H1 (cell line): Measurements from ENCODE around the gene CORO7. TPM values are rescaled to one million over a fixed set of nuclear protein-coding genes. Genes with fewer than 3 reads are reported as not detected.

Experiments used
- CTCF ChIA-PET: fragments of 300-600 bp; sonication (Branson Sonifier 250); formaldehyde crosslinking; loops from one replicate; lab custom pipeline; 2021; ENCODE audit not compliant: partially characterized antibody; lab: Charles Lee
- POLR2A ChIA-PET: fragments of 300-600 bp; sonication (Branson Sonifier 250); formaldehyde crosslinking; loops from one replicate; lab custom pipeline; 2021; ENCODE audit warnings: inconsistent platforms; ENCODE audit not compliant: partially characterized antibody; lab: Charles Lee
- DNase-seq, 2 experiments: peaks; one replicate each; pipeline versions ENCODE4 v3.0.0 to v3.0.0-alpha.2; 2010 to 2022; ENCODE audit warnings: low spot score in 2 of 2, low read depth in 1 of 2, mixed read lengths in 1 of 2
- FAIRE-seq: peaks from 2 replicates; lab custom pipeline; 2011; peaks lifted over from hg19 to GRCh38; lab: Jason Lieb, UNC
- H2AFZ ChIP-seq: 2 replicates; pipeline ENCODE4 v1.8.1; 2012; ENCODE audit warnings: low read length, inconsistent platforms
- H2AK5ac ChIP-seq: 2 replicates; pipeline ENCODE4 v1.6.1; 2013; ENCODE audit warnings: low read depth, low read length
- H2BK120ac ChIP-seq: replicated peaks from 2 replicates; pipeline ENCODE3; 2013; ENCODE audit warnings: low read depth, low read length, inconsistent platforms
- H2BK12ac ChIP-seq: 2 replicates; pipeline ENCODE4 v1.6.1; 2013; ENCODE audit warnings: low read depth, low read length
- H2BK15ac ChIP-seq: 2 replicates; pipeline ENCODE4 v1.6.1; 2013; ENCODE audit warnings: low read length
- H2BK20ac ChIP-seq: 2 replicates; pipeline ENCODE4 v1.6.1; 2013; ENCODE audit warnings: low read length
- H2BK5ac ChIP-seq: 2 replicates; pipeline ENCODE4 v1.6.1; 2013; ENCODE audit warnings: low read depth, low read length
- H3K14ac ChIP-seq: 2 replicates; pipeline ENCODE4 v1.6.1; 2013; ENCODE audit warnings: inconsistent platforms; ENCODE audit not compliant: insufficient read length
- H3K18ac ChIP-seq: 2 replicates; pipeline ENCODE4 v1.6.1; 2013; ENCODE audit warnings: low read length; ENCODE audit errors: extremely low read depth
- H3K23ac ChIP-seq: 2 replicates; pipeline ENCODE4 v1.6.1; 2013; ENCODE audit warnings: inconsistent platforms; ENCODE audit not compliant: insufficient read length
- H3K23me2 ChIP-seq: 2 replicates; pipeline ENCODE4 v1.6.1; 2013; ENCODE audit warnings: low read depth, low read length
- H3K27ac ChIP-seq: 2 replicates; pipeline ENCODE4 v1.6.1; 2011; ENCODE audit warnings: low read depth, low read length, inconsistent platforms
- H3K27me3 ChIP-seq, 4 experiments: replicated peaks in 1 of 4; 1 replicate in 1 of 4; 2 replicates in 3 of 4; pipeline versions ENCODE4 v1.6.1 to v1.8.1; 2011 to 2013; ENCODE audit warnings: low read length in 3 of 4, mild to moderate bottlenecking in 3 of 4, inconsistent platforms in 2 of 4, mixed read lengths in 2 of 4, moderate library complexity in 1 of 4; ENCODE audit not compliant: control insufficient read depth in 3 of 4, insufficient read depth in 3 of 4; ENCODE audit errors: extremely low read depth in 1 of 4
- H3K36me3 ChIP-seq, 4 experiments: 2 replicates each; pipeline versions ENCODE4 v1.6.1 to v1.8.1; 2011 to 2013; ENCODE audit warnings: mild to moderate bottlenecking in 4 of 4, low read length in 3 of 4, moderate library complexity in 2 of 4, control low read depth in 1 of 4, inconsistent platforms in 1 of 4; ENCODE audit not compliant: insufficient read depth in 4 of 4, control insufficient read depth in 2 of 4
- H3K4ac ChIP-seq: replicated peaks from 2 replicates; pipeline ENCODE3; 2013; ENCODE audit warnings: low read length, low read depth, mixed read lengths, inconsistent platforms; ENCODE audit not compliant: insufficient read length
- H3K4me1 ChIP-seq, 4 experiments: replicated peaks in 1 of 4; 1 replicate in 1 of 4; 2 replicates in 3 of 4; pipeline versions ENCODE4 v1.6.1 to v1.8.1; 2011 to 2013; ENCODE audit warnings: low read length in 3 of 4, inconsistent platforms in 2 of 4, mixed read lengths in 1 of 4; ENCODE audit not compliant: insufficient read depth in 4 of 4, control insufficient read depth in 3 of 4
- H3K4me2 ChIP-seq, 2 experiments: 2 replicates each; pipeline versions ENCODE4 v1.6.1 to v1.8.1; 2011 to 2013; ENCODE audit warnings: low read depth in 2 of 2, low read length in 2 of 2, control low read depth in 1 of 2, inconsistent platforms in 1 of 2, mild to moderate bottlenecking in 1 of 2; ENCODE audit not compliant: insufficient read depth in 1 of 2
- H3K4me3 ChIP-seq, 4 experiments: fragments of 200-600, 300-600 bp in 1 of 4; sonication (generic), shearing (Covaris generic), sonication (Bioruptor Twin) in 1 of 4; 2 replicates each; pipeline versions ENCODE4 v1.5.1 to v1.8.1; 2011 to 2016; ENCODE audit warnings: low read length in 4 of 4, low read depth in 3 of 4, control low read depth in 2 of 4, inconsistent platforms in 2 of 4, mild to moderate bottlenecking in 2 of 4, mixed read lengths in 1 of 4, moderate library complexity in 1 of 4; ENCODE audit not compliant: insufficient read depth in 2 of 4; ENCODE audit errors: extremely low read depth in 1 of 4
- H3K56ac ChIP-seq: replicated peaks from 2 replicates; pipeline ENCODE3; 2013; ENCODE audit warnings: low read depth, mild to moderate bottlenecking, mixed read lengths, low read length, inconsistent platforms; ENCODE audit not compliant: insufficient read length
- H3K79me1 ChIP-seq: 2 replicates; pipeline ENCODE4 v1.6.1; 2013; ENCODE audit warnings: low read depth, low read length, control low read depth
- H3K79me2 ChIP-seq, 2 experiments: 2 replicates each; pipeline versions ENCODE4 v1.6.1 to v1.8.1; 2012 to 2013; ENCODE audit warnings: low read length in 2 of 2, mild to moderate bottlenecking in 2 of 2, inconsistent platforms in 1 of 2; ENCODE audit not compliant: insufficient read depth in 2 of 2, control insufficient read depth in 1 of 2
- H3K9ac ChIP-seq, 4 experiments: replicated peaks in 1 of 4; 1 replicate in 1 of 4; 2 replicates in 3 of 4; pipeline versions ENCODE4 v1.6.1 to v1.8.1; 2011 to 2013; ENCODE audit warnings: low read depth in 3 of 4, low read length in 3 of 4, control low read depth in 2 of 4, mild to moderate bottlenecking in 2 of 4, moderate library complexity in 2 of 4, inconsistent platforms in 1 of 4; ENCODE audit errors: extremely low read depth in 1 of 4
- H3K9me3 ChIP-seq, 2 experiments: 2 replicates each; pipeline versions ENCODE4 v1.6.1 to v1.8.1; 2012 to 2013; ENCODE audit warnings: mild to moderate bottlenecking in 2 of 2, moderate library complexity in 2 of 2, control low read depth in 1 of 2, inconsistent platforms in 1 of 2, low read depth in 1 of 2, low read length in 1 of 2, mixed read lengths in 1 of 2; ENCODE audit not compliant: insufficient read depth in 2 of 2
- H4K20me1 ChIP-seq, 2 experiments: replicated peaks in 1 of 2; 2 replicates each; pipeline versions ENCODE3 to v1.8.1; 2011 to 2013; ENCODE audit warnings: inconsistent platforms in 2 of 2, low read length in 2 of 2, mild to moderate bottlenecking in 1 of 2; ENCODE audit not compliant: insufficient read depth in 2 of 2, control insufficient read depth in 1 of 2
- H4K5ac ChIP-seq: 2 replicates; pipeline ENCODE4 v1.6.1; 2013; ENCODE audit warnings: low read length, low read depth, mixed read lengths, inconsistent platforms; ENCODE audit not compliant: insufficient read length
- H4K8ac ChIP-seq: 2 replicates; pipeline ENCODE4 v1.8.0; 2013; ENCODE audit warnings: mild to moderate bottlenecking, moderate library complexity, low read length, inconsistent platforms; ENCODE audit not compliant: insufficient read depth; ENCODE audit errors: extremely low read depth
- H4K91ac ChIP-seq: replicated peaks from 2 replicates; pipeline ENCODE3; 2013; ENCODE audit warnings: low read length, mixed read lengths, inconsistent platforms; ENCODE audit not compliant: insufficient read length
- BACH1 ChIP-seq: IDR thresholded peaks from 2 replicates; pipeline ENCODE4 v1.6.1; 2012; ENCODE audit warnings: low read length, improper control_type of control experiment
- CBX5 ChIP-seq: fragments of 300-800, 300-1000 bp; sonication (generic); IDR thresholded peaks from 2 replicates; pipeline ENCODE4 v1.7.1; 2016; ENCODE audit warnings: antibody characterized with exemption, low read length, low read depth
- EZH2 ChIP-seq: fragments of 200-600 bp; sonication (generic); IDR thresholded peaks from 2 replicates; pipeline ENCODE4 v1.7.1; 2012; ENCODE audit warnings: low read depth, mild to moderate bottlenecking, moderate library complexity, low read length, inconsistent platforms; ENCODE audit not compliant: severe bottlenecking
- PHF8 ChIP-seq: fragments of 200-600 bp; sonication (generic); conservative IDR thresholded peaks from 2 replicates; pipeline ENCODE4 v1.7.1; 2012; ENCODE audit warnings: low read depth, mild to moderate bottlenecking, inconsistent platforms, low read length, moderate library complexity
- POLR2A ChIP-seq, 2 experiments: IDR thresholded peaks; 1 replicate in 1 of 2; 2 replicates in 1 of 2; pipeline ENCODE4 v1.6.1; 2011; ENCODE audit warnings: low read depth in 2 of 2, low read length in 2 of 2, mild to moderate bottlenecking in 2 of 2; ENCODE audit errors: control extremely low read depth in 1 of 2
- TBP ChIP-seq: IDR thresholded peaks from 2 replicates; pipeline ENCODE4 v1.6.1; 2011; ENCODE audit warnings: low read depth, low read length, improper control_type of control experiment
- WGBS, 2 experiments: shearing (Covaris generic) in 1 of 2; methylation state at CpG; one replicate each; pipeline versions ENCODE4 v1.1.6 to v1.1.7; 2013 to 2015; ENCODE audit warnings: low lambda C conversion rate in 2 of 2, mixed read lengths in 2 of 2, inconsistent platforms in 1 of 2, low coverage in 1 of 2, missing lambda C conversion rate in 1 of 2; ENCODE audit not compliant: insufficient replicate concordance in 2 of 2, insufficient coverage in 1 of 2, insufficient read length in 1 of 2; ENCODE audit errors: extremely low coverage in 1 of 2, missing lambda C conversion rate in 1 of 2; 5-methylcytosine and 5-hydroxymethylcytosine counted together
- polyA plus RNA-seq, 7 experiments: library from polyadenylated mRNA; depleted of rRNA in 3 of 7; stranded (reverse) in 5 of 7; unstranded in 2 of 7; fragments of >200 nt in 5 of 7; fragments of 200-250 nt in 2 of 7; gene quantifications; 1 replicate in 5 of 7; 2 replicates in 1 of 7; 4 replicates in 1 of 7; pipeline versions ENCODE4 v1.2.1 to v1.2.3, GENCODE V29; 2011 to 2013; ENCODE audit warnings: missing spikeins in 2 of 7, mixed read lengths in 2 of 7
- total RNA-seq: library from RNA; stranded (reverse); fragmentation: NEBNext Ultra II Directional; extraction: Animal tissue kit (Norgen Biotek cat#: 25700); gene quantifications from 2 replicates; pipeline ENCODE4 v1.2.1, GENCODE V29; 2021
- TF ChIP-seq, protein P1 (sequence below): IDR thresholded peaks from 2 replicates; pipeline ENCODE4 v1.6.1; 2012; ENCODE audit warnings: inconsistent platforms
- TF ChIP-seq, protein P2 (sequence below): IDR thresholded peaks from 2 replicates; pipeline ENCODE4 v1.6.1; 2011; ENCODE audit warnings: low read length, improper control_type of control experiment

CORO7 gene
- total and polyA plus RNA-seq, 2 of the 8 experiments (the other 6 are each of a cell fraction or from before 2014, with no cell fraction given): 25.2 to 29.8 TPM

DNA sequence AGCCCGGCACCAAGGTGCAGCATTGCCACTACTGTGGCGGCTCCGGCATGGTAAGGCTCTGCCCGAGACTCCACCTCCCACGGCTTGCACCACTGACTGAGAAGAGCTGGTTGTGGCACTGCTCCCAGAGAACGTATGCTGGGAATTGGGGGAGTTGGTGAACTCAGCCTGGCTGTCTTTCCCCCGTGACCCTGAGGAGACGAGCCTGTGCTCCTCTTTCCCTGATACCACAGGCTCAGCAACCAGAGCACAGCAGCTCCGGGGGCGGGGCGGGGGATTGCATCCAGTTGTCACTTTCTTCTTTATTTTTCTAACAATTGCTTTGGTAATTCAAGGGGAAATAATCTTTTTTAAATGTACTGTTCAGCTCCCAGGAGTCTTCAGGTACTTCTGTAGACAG is 26.0 kb upstream of the CORO7 start:
- WGBS, 2 experiments: 96% methylated on average over 11 of the region's 11 CpGs; no CpG with 5 or more reads in 1 of the 2 experiments
- H4K91ac ChIP-seq: no peak overlapping the region
- DNase-seq: no peak
- H3K27ac ChIP-seq: no peak overlapping the region
- no peak overlapping the region for H2BK5ac ChIP-seq
- no peaks in the 10 kb centered on the region for H3K79me1 ChIP-seq
- H3K9me3 ChIP-seq: no peaks in the 10 kb centered on the region
- TF ChIP-seq POLR2A (IDR thresholded peaks at IDR 0.05; ENCODE audit: control extremely low read depth in 1 of 2, low read depth in 2 of 2, low read length in 2 of 2): no peak
- TF ChIP-seq TBP: no peak
- no peak for TF ChIP-seq PHF8
- TF ChIP-seq EZH2: no peak
- no peak for TF ChIP-seq BACH1
- TF ChIP-seq, protein P1, sequence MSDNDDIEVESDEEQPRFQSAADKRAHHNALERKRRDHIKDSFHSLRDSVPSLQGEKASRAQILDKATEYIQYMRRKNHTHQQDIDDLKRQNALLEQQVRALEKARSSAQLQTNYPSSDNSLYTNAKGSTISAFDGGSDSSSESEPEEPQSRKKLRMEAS: no peak
- TF ChIP-seq, protein P2, sequence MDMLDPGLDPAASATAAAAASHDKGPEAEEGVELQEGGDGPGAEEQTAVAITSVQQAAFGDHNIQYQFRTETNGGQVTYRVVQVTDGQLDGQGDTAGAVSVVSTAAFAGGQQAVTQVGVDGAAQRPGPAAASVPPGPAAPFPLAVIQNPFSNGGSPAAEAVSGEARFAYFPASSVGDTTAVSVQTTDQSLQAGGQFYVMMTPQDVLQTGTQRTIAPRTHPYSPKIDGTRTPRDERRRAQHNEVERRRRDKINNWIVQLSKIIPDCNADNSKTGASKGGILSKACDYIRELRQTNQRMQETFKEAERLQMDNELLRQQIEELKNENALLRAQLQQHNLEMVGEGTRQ: no peak
- TF ChIP-seq CBX5: no peak
- CTCF ChIA-PET: interaction anchor here (0.6 kb wide), 1 partner anchor 26 kb away, joined by 3 read pairs; no protein-coding TSS in a partner anchor
- POLR2A ChIA-PET: interaction anchor here (0.7 to 4.4 kb wide), 5 partner anchors 12 to 22 kb away, joined by 3 to 29 read pairs (median 5); no protein-coding TSS in a partner anchor
- no peak overlapping the region; the same call in 1 of the 2 replicates for H4K8ac ChIP-seq
- no peak overlapping the region for H3K4me2 ChIP-seq
- H3K4ac ChIP-seq: no peak overlapping the region
- H3K36me3 ChIP-seq: peaks cover 28 to 82% (median 68%) of the 10 kb centered on the region in 4 experiments
- no peak overlapping the region for H2BK12ac ChIP-seq
- no peak overlapping the region for H3K23ac ChIP-seq
- H4K20me1 ChIP-seq: peaks cover 2 to 16% of the 10 kb centered on the region in 2 experiments
- H3K23me2 ChIP-seq: no peaks in the 10 kb centered on the region
- no peak overlapping the region for H3K9ac ChIP-seq
- no peak overlapping the region for H2BK120ac ChIP-seq
- no peaks in the 10 kb centered on the region for H3K4me1 ChIP-seq
- H3K14ac ChIP-seq: no peak overlapping the region
- H2BK20ac ChIP-seq: no peak overlapping the region
- no peak overlapping the region for H4K5ac ChIP-seq
- H3K4me3 ChIP-seq: no peak overlapping the region
- no peaks in the 10 kb centered on the region for H3K27me3 ChIP-seq
- H2AFZ ChIP-seq: no peak overlapping the region
- H2AK5ac ChIP-seq: no peak overlapping the region
- no peak for FAIRE-seq
- H3K56ac ChIP-seq: no peak overlapping the region
- H2BK15ac ChIP-seq: no peak overlapping the region
- H3K18ac ChIP-seq: no peak overlapping the region
- H3K79me2 ChIP-seq: no peaks in the 10 kb centered on the region
